Nephron (organoid): Measurements from ENCODE around the gene TCF12.
A peak's percentile ranks its signal among the peaks of the same experiment; 100 is the strongest.

Experiments
- H3K27ac Mint-ChIP-seq, 3 experiments: 2 replicates each; pipeline ENCODE4 v1.8.0; 2020; ENCODE audit warnings: mixed read lengths in 3 of 3, mild to moderate bottlenecking in 2 of 3, moderate library complexity in 1 of 3
- H3K27me3 Mint-ChIP-seq: 2 replicates; pipeline ENCODE4 v1.8.0; 2021; ENCODE audit warnings: low read depth, mild to moderate bottlenecking, moderate library complexity, mixed read lengths
- H3K36me3 Mint-ChIP-seq: 2 replicates; pipeline ENCODE4 v1.8.0; 2020; ENCODE audit warnings: low read depth, mixed read lengths
- H3K4me1 Mint-ChIP-seq: 2 replicates; pipeline ENCODE4 v1.8.0; 2020; ENCODE audit warnings: mixed read lengths
- H3K4me3 Mint-ChIP-seq, 3 experiments: 2 replicates each; pipeline ENCODE4 v1.8.0; 2020; ENCODE audit warnings: mild to moderate bottlenecking in 3 of 3, mixed read lengths in 3 of 3, moderate library complexity in 2 of 3
- H3K9me3 Mint-ChIP-seq: 2 replicates; pipeline ENCODE4 v1.8.0; 2020; ENCODE audit warnings: mixed read lengths
- CTCF ChIP-seq, 3 experiments: fragments of 200-600 bp; sonication (generic); IDR thresholded peaks; one replicate each; pipeline ENCODE4 v1.5.0; 2021; ENCODE audit warnings: antibody characterized with exemption in 3 of 3; ENCODE audit not compliant: unreplicated experiment in 3 of 3

Gene TCF12

DNA sequence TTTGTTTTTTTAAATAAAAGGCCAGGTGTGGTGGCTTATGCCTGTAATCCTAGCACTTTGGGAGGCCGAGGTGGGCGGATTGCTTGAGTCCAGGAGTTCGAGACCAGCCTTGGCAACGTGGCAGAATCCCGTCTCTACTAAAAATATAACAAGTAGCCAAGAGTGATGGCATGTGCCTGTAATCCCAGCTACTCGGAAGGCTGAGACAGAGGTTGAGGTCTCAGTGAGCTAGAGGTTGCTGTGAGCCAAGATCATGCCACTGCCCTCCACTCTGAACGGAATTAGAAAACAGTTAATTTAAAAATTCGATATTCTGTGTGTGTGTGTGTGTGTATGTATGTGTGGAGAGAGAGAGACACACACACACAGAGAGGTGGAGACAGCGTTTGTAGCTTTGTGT lies 58.8 kb downstream of the TCF12 start:
- Mint-ChIP-seq H3K36me3 (no peaks in the 10 kb centered on the region), H3K9me3 (no peaks in the 10 kb centered on the region), H3K4me1 (peaks cover 27% of the 10 kb centered on the region), H3K27ac (no peak overlapping the region), H3K4me3 (no peak overlapping the region), H3K27me3 (no peaks in the 10 kb centered on the region)
- TF ChIP-seq CTCF (IDR thresholded peaks at IDR 0.05; ENCODE audit: unreplicated experiment in 3 of 3), result no peak

GRCh38 chr15:56978898-56979662 lies 60.6 kb downstream of the TCF12 start:
- no peak overlapping the region for H3K27ac Mint-ChIP-seq
- H3K4me1 Mint-ChIP-seq, result peaks cover 25% of the 10 kb centered on the region
- no peaks in the 10 kb centered on the region for H3K36me3 Mint-ChIP-seq
- H3K27me3 Mint-ChIP-seq, result no peaks in the 10 kb centered on the region
- H3K9me3 Mint-ChIP-seq, result no peaks in the 10 kb centered on the region
- TF ChIP-seq CTCF (IDR thresholded peaks at IDR 0.05; ENCODE audit: unreplicated experiment in 3 of 3), result no peak
- no peak overlapping the region for H3K4me3 Mint-ChIP-seq

DNA sequence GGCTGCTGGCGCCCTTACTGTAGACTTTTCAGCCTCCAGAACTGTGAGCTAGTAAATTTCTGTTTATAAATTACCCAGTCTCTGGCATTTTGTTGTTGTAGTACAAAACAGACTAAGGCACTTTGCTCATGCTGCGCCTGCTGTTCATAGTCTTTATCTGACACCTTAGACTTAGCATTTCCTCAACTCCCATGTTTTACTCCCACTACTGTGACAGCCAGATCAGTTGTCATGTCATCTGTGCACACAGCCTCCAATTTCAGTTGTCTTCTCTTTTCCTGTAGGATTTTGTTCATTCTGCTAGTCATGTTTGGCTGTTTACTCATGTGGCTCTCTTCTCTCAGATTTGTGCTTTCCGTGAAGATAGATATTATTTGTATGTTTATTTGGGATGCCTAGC lies 62.0 kb downstream of the TCF12 start:
- peaks cover 35% of the 10 kb centered on the region for H3K4me1 Mint-ChIP-seq
- no peak for TF ChIP-seq CTCF (IDR thresholded peaks at IDR 0.05; ENCODE audit: unreplicated experiment in 3 of 3)
- no peaks in the 10 kb centered on the region for H3K27me3 Mint-ChIP-seq
- no peak overlapping the region for H3K4me3 Mint-ChIP-seq
- H3K36me3 Mint-ChIP-seq, result no peaks in the 10 kb centered on the region
- H3K27ac Mint-ChIP-seq, result peak overlapping the region in 2 of 3 experiments; percentile 3 to 29
- no peaks in the 10 kb centered on the region for H3K9me3 Mint-ChIP-seq

- peaks cover 40% of the 10 kb centered on the region for H3K4me1 Mint-ChIP-seq
- TF ChIP-seq CTCF (IDR thresholded peaks at IDR 0.05; ENCODE audit: unreplicated experiment in 3 of 3), result no peak
- no peak overlapping the region for H3K4me3 Mint-ChIP-seq
- no peaks in the 10 kb centered on the region for H3K9me3 Mint-ChIP-seq
- H3K27me3 Mint-ChIP-seq, result no peaks in the 10 kb centered on the region
- no peak overlapping the region for H3K27ac Mint-ChIP-seq
- no peaks in the 10 kb centered on the region for H3K36me3 Mint-ChIP-seq
Observed at GRCh38 chr15:56981160-56981559, 62.7 kb downstream of the TCF12 start.

GRCh38 chr15:56982987-56983386 lies 64.5 kb downstream of the TCF12 start:
- Mint-ChIP-seq H3K4me3 (no peak overlapping the region), H3K36me3 (no peaks in the 10 kb centered on the region), H3K4me1 (peaks cover 40% of the 10 kb centered on the region), H3K27ac (no peak overlapping the region), H3K9me3 (no peaks in the 10 kb centered on the region), H3K27me3 (no peaks in the 10 kb centered on the region)
- TF ChIP-seq CTCF (IDR thresholded peaks at IDR 0.05; ENCODE audit: unreplicated experiment in 3 of 3), result no peak
